SJCRH30 (cell line): ENCODE data around the gene SYNGAP1. TPM values are rescaled to one million over a fixed set of nuclear protein-coding genes. Genes with fewer than 3 reads are reported as not detected.
"Not testable (repeated sequence)": the region's sequence is repeated elsewhere in the genome, so short reads cannot be mapped to it uniquely, and the experiment has no call there.

Source experiments
- DNase-seq, 2 experiments: peaks; one replicate each; pipeline ENCODE4 v3.0.0-alpha.2; 2015 to 2020
- H3K27ac ChIP-seq: fragments of 250-450 bp; sonication (Bioruptor Pico); 2 replicates; pipeline ENCODE4 v1.5.1; 2020; ENCODE audit warnings: mild to moderate bottlenecking, moderate library complexity
- H3K27me3 ChIP-seq: fragments of 250-450 bp; sonication (Bioruptor Pico); 2 replicates; pipeline ENCODE4 v1.5.1; 2020; ENCODE audit warnings: mild to moderate bottlenecking, moderate library complexity
- H3K36me3 ChIP-seq: fragments of 250-450 bp; sonication (Bioruptor Pico); 2 replicates; pipeline ENCODE4 v1.5.1; 2020; ENCODE audit warnings: mild to moderate bottlenecking, moderate library complexity
- H3K4me1 ChIP-seq: fragments of 250-450 bp; sonication (Bioruptor Pico); 2 replicates; pipeline ENCODE4 v1.5.1; 2020; ENCODE audit warnings: mild to moderate bottlenecking, moderate library complexity
- H3K4me3 ChIP-seq: fragments of 250-450 bp; sonication (Bioruptor Pico); 2 replicates; pipeline ENCODE4 v1.5.1; 2020; ENCODE audit warnings: mild to moderate bottlenecking, moderate library complexity
- H3K9me3 ChIP-seq: fragments of 250-450 bp; sonication (Bioruptor Pico); replicated peaks from 2 replicates; pipeline ENCODE4 v1.5.1; 2020; ENCODE audit warnings: mild to moderate bottlenecking, moderate library complexity
- total RNA-seq: library from RNA; depleted of rRNA; stranded (reverse); fragments of >200 nt; shearing (Covaris generic); gene quantifications from 2 replicates; pipeline ENCODE4 v1.2.3, GENCODE V29; 2014; rRNA removed

The SYNGAP1 gene
- total RNA-seq, 1 experiment from 2014 or later = 2.5 TPM

GRCh38 chr6:33483678-33484077 lies 63.8 kb downstream of the SYNGAP1 start:
- H3K4me1 ChIP-seq = no peaks in the 10 kb centered on the region
- H3K36me3 ChIP-seq = no peaks in the 10 kb centered on the region
- no peaks in the 10 kb centered on the region for H3K27me3 ChIP-seq
- no peak overlapping the region for H3K4me3 ChIP-seq
- 0 out of 2 replicates have a peak, but pooled peaks cover 3% of the 10 kb centered on the region for H3K9me3 ChIP-seq
- no peak overlapping the region for H3K27ac ChIP-seq
- DNase-seq = no peak

GRCh38 chr6:33484673-33485262 lies 64.9 kb downstream of the SYNGAP1 start:
- not testable (repeated sequence) for H3K27me3 ChIP-seq, H3K4me3 ChIP-seq, H3K4me1 ChIP-seq, DNase-seq, H3K36me3 ChIP-seq, H3K9me3 ChIP-seq, H3K27ac ChIP-seq

GRCh38 chr6:33485680-33486079 lies 65.8 kb downstream of the SYNGAP1 start:
- H3K27me3 ChIP-seq, H3K27ac ChIP-seq, H3K36me3 ChIP-seq, DNase-seq, H3K9me3 ChIP-seq, H3K4me3 ChIP-seq, H3K4me1 ChIP-seq: not testable (repeated sequence)

- H3K27ac ChIP-seq = no peak overlapping the region
- no peaks in the 10 kb centered on the region for H3K36me3 ChIP-seq
Measured at GRCh38 chr6:33488339-33488738, 68.5 kb downstream of the SYNGAP1 start.

GRCh38 chr6:33490198-33490597 lies 70.3 kb downstream of the SYNGAP1 start:
- Histone ChIP-seq H3K27me3 (no peaks in the 10 kb centered on the region), H3K4me1 (no peaks in the 10 kb centered on the region), H3K4me3 (no peak overlapping the region), H3K36me3 (no peaks in the 10 kb centered on the region), H3K27ac (no peak overlapping the region), H3K9me3 (no peaks in the 10 kb centered on the region)
- DNase-seq = no peak

More at GRCh38 chr6:33488339-33488738, 68.5 kb downstream of the SYNGAP1 start:
- H3K9me3 ChIP-seq = 0 out of 2 replicates have a peak, but pooled peaks cover 3% of the 10 kb centered on the region
- no peaks in the 10 kb centered on the region for H3K4me1 ChIP-seq
- DNase-seq = no peak
- H3K27me3 ChIP-seq = no peaks in the 10 kb centered on the region
- H3K4me3 ChIP-seq = no peak overlapping the region

- no peaks in the 10 kb centered on the region for H3K36me3 ChIP-seq
- no peak for DNase-seq
- H3K4me1 ChIP-seq = no peaks in the 10 kb centered on the region
- no peak overlapping the region for H3K27ac ChIP-seq
- no peak overlapping the region for H3K4me3 ChIP-seq
- H3K27me3 ChIP-seq = no peaks in the 10 kb centered on the region
- no peaks in the 10 kb centered on the region for H3K9me3 ChIP-seq
Measured at GRCh38 chr6:33490621-33491020, 70.8 kb downstream of the SYNGAP1 start.

GRCh38 chr6:33492093-33492492 lies 72.2 kb downstream of the SYNGAP1 start:
- DNase-seq = no peak
- Histone ChIP-seq H3K4me1 (no peaks in the 10 kb centered on the region), H3K27ac (no peak overlapping the region), H3K9me3 (no peaks in the 10 kb centered on the region), H3K4me3 (no peak overlapping the region), H3K27me3 (no peaks in the 10 kb centered on the region), H3K36me3 (no peaks in the 10 kb centered on the region)

GRCh38 chr6:33497157-33497556 lies 77.3 kb downstream of the SYNGAP1 start:
- H3K36me3 ChIP-seq = no peaks in the 10 kb centered on the region
- H3K27me3 ChIP-seq = no peaks in the 10 kb centered on the region
- H3K9me3 ChIP-seq = no peaks in the 10 kb centered on the region
- no peak for DNase-seq
- H3K27ac ChIP-seq = no peak overlapping the region
- H3K4me3 ChIP-seq = no peak overlapping the region
- H3K4me1 ChIP-seq = no peaks in the 10 kb centered on the region

GRCh38 chr6:33502486-33502885 lies 82.6 kb downstream of the SYNGAP1 start:
- no peak overlapping the region for H3K4me3 ChIP-seq
- DNase-seq = no peak
- no peaks in the 10 kb centered on the region for H3K36me3 ChIP-seq
- H3K27me3 ChIP-seq = no peaks in the 10 kb centered on the region
- H3K27ac ChIP-seq = no peak overlapping the region
- no peaks in the 10 kb centered on the region for H3K9me3 ChIP-seq
- no peaks in the 10 kb centered on the region for H3K4me1 ChIP-seq

- DNase-seq = no peak
- H3K4me3 ChIP-seq = no peak overlapping the region
- H3K27ac ChIP-seq = no peak overlapping the region
- H3K4me1 ChIP-seq = no peaks in the 10 kb centered on the region
- H3K36me3 ChIP-seq = no peaks in the 10 kb centered on the region
- no peaks in the 10 kb centered on the region for H3K27me3 ChIP-seq
- no peaks in the 10 kb centered on the region for H3K9me3 ChIP-seq
Measured at GRCh38 chr6:33504486-33504885, 84.6 kb downstream of the SYNGAP1 start.

Other genes starting within 250 kb of the SYNGAP1 start
- 3.8 and 4.0 TPM in 2 replicates for gene COL11A2, start 227.6 kb upstream of the SYNGAP1 start, total RNA-seq
- gene RXRB, start 219.4 kb upstream of the SYNGAP1 start, total RNA-seq = 24.4 and 25.9 TPM in 2 replicates
- 71.8 and 75.1 TPM in 2 replicates for gene SLC39A7, start 219.2 kb upstream of the SYNGAP1 start, total RNA-seq
- gene HSD17B8, start 215.4 kb upstream of the SYNGAP1 start, total RNA-seq = 1.0 and 1.5 TPM in 2 replicates
- gene RING1, start 211.6 kb upstream of the SYNGAP1 start, total RNA-seq = 14.9 and 16.4 TPM in 2 replicates
- gene VPS52, start 148.2 kb upstream of the SYNGAP1 start, total RNA-seq = 32.7 and 33.8 TPM in 2 replicates
- 5,924 and 6,385 TPM in 2 replicates for gene RPS18, start 148.0 kb upstream of the SYNGAP1 start, total RNA-seq
- gene B3GALT4, start 142.9 kb upstream of the SYNGAP1 start, total RNA-seq = 0.84 and 0.95 TPM in 2 replicates
- gene WDR46, start 130.8 kb upstream of the SYNGAP1 start, total RNA-seq = 54.6 and 61.5 TPM in 2 replicates
- 102 and 104 TPM in 2 replicates for gene PFDN6, start 130.5 kb upstream of the SYNGAP1 start, total RNA-seq
- gene RGL2, start 121.1 kb upstream of the SYNGAP1 start, total RNA-seq = 14.3 and 20.9 TPM in 2 replicates
- gene TAPBP, start 106.0 kb upstream of the SYNGAP1 start, total RNA-seq = 15.4 and 16.2 TPM in 2 replicates
- 7.1 and 9.6 TPM in 2 replicates for gene ZBTB22, start 102.3 kb upstream of the SYNGAP1 start, total RNA-seq
- gene DAXX, start 97.1 kb upstream of the SYNGAP1 start, total RNA-seq = 52.9 and 55.2 TPM in 2 replicates
- gene KIFC1, start 28.2 kb upstream of the SYNGAP1 start, total RNA-seq = 80.5 and 84.5 TPM in 2 replicates
- gene PHF1, start 9.1 kb upstream of the SYNGAP1 start, total RNA-seq = 21.8 and 25.5 TPM in 2 replicates
- gene CUTA, start 2.0 kb upstream of the SYNGAP1 start, total RNA-seq = 181 and 210 TPM in 2 replicates
- 9.0 and 11.4 TPM in 2 replicates for gene ZBTB9, start 34.5 kb downstream of the SYNGAP1 start, total RNA-seq
- 22.5 and 24.0 TPM in 2 replicates for gene BAK1, start 160.2 kb downstream of the SYNGAP1 start, total RNA-seq
- gene ITPR3, start 201.3 kb downstream of the SYNGAP1 start, total RNA-seq = 2.6 and 2.9 TPM in 2 replicates